Measurements from ENCODE around the gene SLC25A33. TPM values are rescaled to one million over a fixed set of nuclear protein-coding genes. Genes with fewer than 3 reads are reported as not detected.
"Not testable (repeated sequence)": the region's sequence is repeated elsewhere in the genome, so short reads cannot be mapped to it uniquely, and the experiment has no call there.

SLC25A33 gene
- total RNA-seq, 1 experiment from 2014 or later = 8.1 TPM

DNA sequence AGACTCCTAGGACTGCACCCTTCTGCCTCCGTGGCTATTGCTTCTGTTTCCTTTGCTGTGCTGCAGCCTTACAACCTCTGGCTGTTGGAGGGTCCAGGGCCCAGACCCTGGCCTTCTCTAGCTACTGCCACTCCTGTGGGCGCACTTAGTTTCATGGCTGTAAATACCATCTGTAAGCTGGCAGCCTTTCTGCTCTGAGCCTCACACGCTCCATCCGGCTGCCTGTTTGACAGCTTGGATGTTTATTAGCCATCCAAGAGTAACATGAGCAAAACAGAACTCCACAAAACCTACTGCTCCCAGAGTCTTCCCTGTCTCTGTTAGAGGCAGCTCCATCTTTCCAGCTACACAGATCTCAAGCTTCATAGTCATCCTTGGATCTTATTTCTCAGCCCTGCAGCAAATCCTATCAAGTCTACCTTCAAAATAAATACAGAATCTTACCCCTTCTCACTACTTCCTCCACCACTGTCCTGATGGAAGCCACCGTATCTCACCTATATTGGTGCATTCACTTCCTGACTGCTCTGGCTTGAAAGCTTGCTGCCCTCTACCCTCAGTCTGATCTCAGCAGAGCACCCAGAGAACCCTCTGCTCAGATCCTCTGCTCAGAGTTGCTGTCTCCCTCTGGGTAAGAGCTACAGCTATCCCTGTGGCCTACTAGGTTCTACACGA is 19.1 kb downstream of the SLC25A33 start:
- POLR2A ChIA-PET = interaction anchor here (0.8 kb wide), 1 partner anchor 13 kb away, joined by 3 read pairs; no protein-coding TSS in a partner anchor
- no peak overlapping the region for H3K27ac Mint-ChIP-seq (ENCODE audit: low read depth, unreplicated experiment)
- TF ChIP-seq CTCF (IDR thresholded peaks at IDR 0.05; ENCODE audit: unreplicated experiment) = no peak

DNA sequence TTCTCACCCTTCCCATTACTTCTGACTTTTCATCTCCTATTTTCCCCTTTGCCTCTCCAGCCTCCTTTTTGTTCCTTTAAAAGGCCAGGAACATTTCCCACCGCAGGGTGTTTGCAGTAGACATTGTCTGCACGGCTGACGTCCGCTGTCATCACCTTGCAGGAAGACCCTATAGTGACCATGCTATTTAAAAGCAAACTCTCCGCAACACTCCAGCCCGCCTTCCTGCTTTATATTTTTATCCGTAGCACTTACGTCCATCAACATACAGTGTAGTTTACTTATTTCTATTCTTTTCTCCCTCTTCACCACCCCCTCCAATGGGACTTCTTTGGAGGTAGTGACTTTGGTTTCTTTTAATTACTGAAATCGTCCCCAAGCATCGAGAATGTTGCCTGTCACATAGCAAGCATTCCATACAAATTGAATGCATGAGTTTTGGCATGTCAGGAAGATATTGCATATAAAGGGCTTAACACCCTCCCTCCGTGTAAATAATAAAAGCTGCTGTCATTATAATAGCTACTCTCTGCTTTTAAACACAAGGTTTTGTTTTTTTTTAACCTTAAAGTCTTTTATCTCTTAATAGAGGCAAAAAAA is 19.8 kb downstream of the SLC25A33 start:
- BruUV-seq (replicated peaks) = no TSS peak
- POLR2A ChIA-PET = interaction anchor here (0.7 to 0.8 kb wide), 2 partner anchors 12 to 82 kb away, joined by 3 read pairs; no protein-coding TSS in a partner anchor
- intact Hi-C loops (cut with micrococcal nuclease) = no loop called here
- CTCF ChIA-PET = interaction anchor here (0.7 to 0.8 kb wide), 2 partner anchors 64 to 272 kb away, joined by 3 read pairs; no protein-coding TSS in a partner anchor
- Mint-ChIP-seq H3K27me3 (ENCODE audit: insufficient read depth, unreplicated experiment) (no peaks in the 10 kb centered on the region), H3K9me3 (ENCODE audit: unreplicated experiment) (no peaks in the 10 kb centered on the region), H3K36me3 (ENCODE audit: insufficient read depth, unreplicated experiment) (peaks cover 32% of the 10 kb centered on the region), H3K27ac (ENCODE audit: low read depth, unreplicated experiment) (no peak overlapping the region), H3K4me1 (ENCODE audit: insufficient read depth, unreplicated experiment) (peaks cover 15% of the 10 kb centered on the region), H3K4me3 (ENCODE audit: unreplicated experiment) (no peak overlapping the region)
- no peak for TF ChIP-seq CTCF (IDR thresholded peaks at IDR 0.05; ENCODE audit: unreplicated experiment)
- DNase-seq (ENCODE audit: unreplicated experiment) = no peak

More for the DNA sequence above, 19.1 kb downstream of the SLC25A33 start:
- no peaks in the 10 kb centered on the region for H3K27me3 Mint-ChIP-seq (ENCODE audit: insufficient read depth, unreplicated experiment)
- no TSS peak for BruUV-seq (replicated peaks)
- H3K4me1 Mint-ChIP-seq (ENCODE audit: insufficient read depth, unreplicated experiment) = peaks cover 15% of the 10 kb centered on the region
- CTCF ChIA-PET = interaction anchor here (0.7 to 0.9 kb wide), 2 partner anchors 273 to 307 kb away, joined by 3 read pairs; no protein-coding TSS in a partner anchor
- no peak for DNase-seq (ENCODE audit: unreplicated experiment)
- H3K36me3 Mint-ChIP-seq (ENCODE audit: insufficient read depth, unreplicated experiment) = peaks cover 39% of the 10 kb centered on the region
- no peak overlapping the region for H3K4me3 Mint-ChIP-seq (ENCODE audit: unreplicated experiment)
- intact Hi-C loops (cut with micrococcal nuclease) = no loop called here
- H3K9me3 Mint-ChIP-seq (ENCODE audit: unreplicated experiment) = no peaks in the 10 kb centered on the region

DNA sequence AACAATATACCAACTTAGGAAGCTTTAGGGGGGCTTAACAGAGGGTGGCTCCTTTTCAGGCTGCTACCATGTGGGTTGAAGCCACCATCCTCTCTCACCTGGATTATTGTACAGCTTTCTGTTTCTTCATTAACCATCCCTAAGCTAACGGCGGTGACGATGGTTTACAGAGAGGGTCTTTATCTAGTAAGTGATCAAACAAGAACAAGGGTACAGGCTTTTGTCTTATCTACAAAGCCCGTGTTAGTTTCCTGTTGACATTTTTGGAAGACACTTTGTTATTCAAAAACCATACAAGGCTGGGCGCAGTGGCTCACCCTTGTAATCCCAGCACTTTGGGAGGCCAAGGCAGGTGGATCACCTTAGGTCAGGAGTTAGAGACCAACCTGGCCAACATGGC is 20.4 kb downstream of the SLC25A33 start:
- peaks cover 28% of the 10 kb centered on the region for H3K36me3 Mint-ChIP-seq (ENCODE audit: insufficient read depth, unreplicated experiment)
- BruUV-seq (replicated peaks) = no TSS peak
- ChIA-PET CTCF (interaction anchor here (0.5 to 0.8 kb wide), 3 partner anchors 63 to 422 kb away, joined by 3 read pairs; no protein-coding TSS in a partner anchor), POLR2A (interaction anchor here (0.7 kb wide), 1 partner anchor 83 kb away, joined by 3 read pairs; no protein-coding TSS in a partner anchor)
- peaks cover 15% of the 10 kb centered on the region for H3K4me1 Mint-ChIP-seq (ENCODE audit: insufficient read depth, unreplicated experiment)
- no peaks in the 10 kb centered on the region for H3K27me3 Mint-ChIP-seq (ENCODE audit: insufficient read depth, unreplicated experiment)
- intact Hi-C loops (cut with micrococcal nuclease) = no loop called here
- H3K9me3 Mint-ChIP-seq (ENCODE audit: unreplicated experiment) = no peaks in the 10 kb centered on the region
- no peak for DNase-seq (ENCODE audit: unreplicated experiment)
- no peak for TF ChIP-seq CTCF (IDR thresholded peaks at IDR 0.05; ENCODE audit: unreplicated experiment)
- no peak overlapping the region for H3K27ac Mint-ChIP-seq (ENCODE audit: low read depth, unreplicated experiment)
- H3K4me3 Mint-ChIP-seq (ENCODE audit: unreplicated experiment) = no peak overlapping the region

DNA sequence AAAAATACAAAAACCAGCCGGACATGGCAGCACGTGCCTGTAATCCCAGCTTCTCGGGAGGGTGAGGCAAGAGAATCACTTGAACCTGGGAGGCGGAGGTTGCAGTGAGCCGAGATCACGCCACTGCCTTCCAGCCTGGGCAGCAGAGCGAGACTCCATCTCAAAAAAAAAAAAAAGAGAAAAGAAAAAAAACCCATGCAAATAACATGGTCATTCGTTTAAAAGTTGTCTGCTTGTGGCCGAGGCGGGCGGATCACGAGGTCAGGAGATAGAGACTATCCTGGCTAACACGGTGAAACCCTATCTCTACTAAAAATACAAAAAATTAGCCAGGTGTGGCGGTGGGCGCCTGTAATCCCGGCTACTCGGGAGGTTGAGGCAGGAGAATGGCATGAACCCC is 20.8 kb downstream of the SLC25A33 start:
- ChIA-PET POLR2A (interaction anchor here (1.5 kb wide), 1 partner anchor 20 kb away, joined by 3 read pairs; no protein-coding TSS in a partner anchor), CTCF (interaction anchor here (0.5 to 0.6 kb wide), 2 partner anchors 64 to 422 kb away, joined by 3 read pairs; no protein-coding TSS in a partner anchor)
- H3K4me3 Mint-ChIP-seq (ENCODE audit: unreplicated experiment); DNase-seq (ENCODE audit: unreplicated experiment); BruUV-seq (replicated peaks); H3K9me3 Mint-ChIP-seq (ENCODE audit: unreplicated experiment); intact Hi-C loops (cut with micrococcal nuclease); H3K27ac Mint-ChIP-seq (ENCODE audit: low read depth, unreplicated experiment); H3K27me3 Mint-ChIP-seq (ENCODE audit: insufficient read depth, unreplicated experiment): not testable (repeated sequence)
- Mint-ChIP-seq H3K4me1 (ENCODE audit: insufficient read depth, unreplicated experiment) (peaks cover 13% of the 10 kb centered on the region), H3K36me3 (ENCODE audit: insufficient read depth, unreplicated experiment) (peaks cover 28% of the 10 kb centered on the region)

Measured in MCF 10A (cell line).